ENCODE results near the gene KIAA1958.

DNA sequence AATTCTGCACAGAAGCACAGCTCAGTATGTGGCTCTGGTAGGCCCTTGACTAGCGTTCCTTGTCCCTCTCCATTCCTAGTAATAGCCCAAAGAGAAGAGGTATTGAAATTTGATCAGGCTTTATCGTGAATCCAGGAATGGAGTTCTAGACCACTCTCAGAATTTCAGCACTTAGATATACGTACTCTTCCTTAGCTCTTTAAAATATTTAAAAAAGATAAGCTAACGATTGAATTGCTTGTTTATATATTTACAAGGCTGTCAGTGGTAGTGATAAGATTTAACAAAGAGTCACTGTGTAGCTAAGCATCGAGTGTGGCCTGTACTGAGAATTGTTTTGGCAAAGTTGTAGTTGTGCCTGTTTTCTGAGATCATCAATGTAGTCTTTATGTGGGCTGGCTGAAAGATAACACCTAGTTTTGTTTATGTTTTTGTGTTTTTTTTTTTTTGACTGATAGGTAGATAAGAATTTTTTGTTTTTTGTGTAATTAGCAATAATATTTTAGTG lies 2.5 kb downstream of the KIAA1958 start:
- TF ChIP-seq, protein P1, sequence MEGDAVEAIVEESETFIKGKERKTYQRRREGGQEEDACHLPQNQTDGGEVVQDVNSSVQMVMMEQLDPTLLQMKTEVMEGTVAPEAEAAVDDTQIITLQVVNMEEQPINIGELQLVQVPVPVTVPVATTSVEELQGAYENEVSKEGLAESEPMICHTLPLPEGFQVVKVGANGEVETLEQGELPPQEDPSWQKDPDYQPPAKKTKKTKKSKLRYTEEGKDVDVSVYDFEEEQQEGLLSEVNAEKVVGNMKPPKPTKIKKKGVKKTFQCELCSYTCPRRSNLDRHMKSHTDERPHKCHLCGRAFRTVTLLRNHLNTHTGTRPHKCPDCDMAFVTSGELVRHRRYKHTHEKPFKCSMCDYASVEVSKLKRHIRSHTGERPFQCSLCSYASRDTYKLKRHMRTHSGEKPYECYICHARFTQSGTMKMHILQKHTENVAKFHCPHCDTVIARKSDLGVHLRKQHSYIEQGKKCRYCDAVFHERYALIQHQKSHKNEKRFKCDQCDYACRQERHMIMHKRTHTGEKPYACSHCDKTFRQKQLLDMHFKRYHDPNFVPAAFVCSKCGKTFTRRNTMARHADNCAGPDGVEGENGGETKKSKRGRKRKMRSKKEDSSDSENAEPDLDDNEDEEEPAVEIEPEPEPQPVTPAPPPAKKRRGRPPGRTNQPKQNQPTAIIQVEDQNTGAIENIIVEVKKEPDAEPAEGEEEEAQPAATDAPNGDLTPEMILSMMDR (IDR thresholded peaks at IDR 0.05; ENCODE audit: insufficient read depth, low read depth, low read length) = no peak
- no peak for TF ChIP-seq EZH2 (IDR thresholded peaks at IDR 0.05; ENCODE audit: insufficient read depth, low read length)

Data from astrocyte (in vitro differentiated cells and primary cell).